Fibroblast of skin of right biceps (primary cell): ENCODE data around the gene SMARCA4.
"Not testable (repeated sequence)": the region's sequence is repeated elsewhere in the genome, so short reads cannot be mapped to it uniquely, and the experiment has no call there.

Experiments used
- DNase-seq: peaks from one replicate; pipeline ENCODE4 v3.0.0-alpha.2; 2013

Gene SMARCA4

DNA sequence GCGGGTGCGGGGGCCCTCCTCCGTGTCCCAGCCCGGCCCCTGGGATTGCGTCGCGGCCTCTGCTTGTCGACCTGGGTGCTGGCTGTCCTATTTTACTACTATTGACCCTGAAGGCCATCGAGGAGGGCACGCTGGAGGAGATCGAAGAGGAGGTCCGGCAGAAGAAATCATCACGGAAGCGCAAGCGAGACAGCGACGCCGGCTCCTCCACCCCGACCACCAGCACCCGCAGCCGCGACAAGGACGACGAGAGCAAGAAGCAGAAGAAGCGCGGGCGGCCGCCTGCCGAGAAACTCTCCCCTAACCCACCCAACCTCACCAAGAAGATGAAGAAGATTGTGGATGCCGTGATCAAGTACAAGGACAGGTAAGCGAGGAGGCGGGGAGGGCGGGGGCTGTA, 80.4 kb downstream of the SMARCA4 start:
- DNase-seq, result no peak

DNA sequence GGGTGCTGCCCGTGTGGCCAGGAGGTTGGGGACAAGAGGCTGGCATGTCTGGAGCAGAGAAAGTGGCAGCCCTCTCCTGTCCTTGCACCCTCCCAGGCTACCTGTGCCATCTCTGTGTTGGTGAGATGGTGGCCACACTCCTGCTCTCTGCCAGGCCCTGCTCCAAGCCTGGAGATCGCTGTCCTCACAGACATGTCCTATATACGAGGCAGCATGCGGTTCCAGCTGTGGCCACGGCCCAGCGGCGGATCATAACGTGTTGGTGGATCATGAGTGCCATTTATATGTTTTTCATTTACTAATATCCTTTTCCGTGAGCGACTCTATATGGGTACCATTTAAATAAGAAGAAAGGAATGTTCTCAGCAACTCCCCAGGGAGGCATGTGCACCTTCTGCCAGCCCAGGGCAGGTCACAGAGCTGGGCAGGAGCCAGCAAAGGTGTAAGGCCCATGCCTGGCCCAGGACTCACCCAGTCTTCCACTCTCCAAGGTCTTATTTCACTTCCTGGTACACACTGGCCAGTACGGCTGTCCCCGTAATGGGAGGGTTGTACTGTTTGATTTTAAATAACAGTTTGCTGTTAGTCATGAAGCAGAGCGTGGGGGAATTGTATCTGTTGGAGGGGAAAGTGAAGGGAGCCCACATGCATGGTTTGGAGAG, 81.3 kb downstream of the SMARCA4 start:
- no peak for DNase-seq

- DNase-seq, result no peak
These were observed 83.6 kb downstream of the SMARCA4 start for GRCh38 chr19:11044431-11044830.

- no peak for DNase-seq
These were observed 84.7 kb downstream of the SMARCA4 start for GRCh38 chr19:11045536-11045935.

- no peak for DNase-seq
These were observed 86.0 kb downstream of the SMARCA4 start for GRCh38 chr19:11046605-11047354.

- no peak for DNase-seq
These were observed 87.0 kb downstream of the SMARCA4 start for GRCh38 chr19:11047866-11048265.

- DNase-seq, result no peak
These were observed 89.7 kb downstream of the SMARCA4 start for GRCh38 chr19:11050323-11051114.

DNA sequence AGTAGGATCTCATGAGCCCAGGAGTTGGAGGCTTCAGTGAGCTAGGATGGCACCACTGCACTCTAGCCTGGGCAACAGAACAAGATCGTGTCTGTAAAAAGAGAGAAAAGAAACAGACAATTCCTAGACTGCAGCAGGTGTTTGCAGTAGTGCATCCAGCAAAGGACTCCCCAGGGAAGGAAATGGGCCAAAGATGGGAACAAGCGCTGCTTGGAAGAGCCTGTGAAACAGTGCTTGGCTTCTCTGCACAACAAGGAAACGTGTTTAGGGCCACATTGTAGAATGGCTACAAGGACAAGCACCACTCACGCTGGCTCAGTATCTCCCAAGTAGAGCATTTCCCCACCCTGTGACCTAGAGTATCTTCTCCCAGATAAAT, 93.0 kb downstream of the SMARCA4 start:
- DNase-seq, result no peak

GRCh38 chr19:11054200-11054599, 93.4 kb downstream of the SMARCA4 start:
- DNase-seq, result no peak

DNA sequence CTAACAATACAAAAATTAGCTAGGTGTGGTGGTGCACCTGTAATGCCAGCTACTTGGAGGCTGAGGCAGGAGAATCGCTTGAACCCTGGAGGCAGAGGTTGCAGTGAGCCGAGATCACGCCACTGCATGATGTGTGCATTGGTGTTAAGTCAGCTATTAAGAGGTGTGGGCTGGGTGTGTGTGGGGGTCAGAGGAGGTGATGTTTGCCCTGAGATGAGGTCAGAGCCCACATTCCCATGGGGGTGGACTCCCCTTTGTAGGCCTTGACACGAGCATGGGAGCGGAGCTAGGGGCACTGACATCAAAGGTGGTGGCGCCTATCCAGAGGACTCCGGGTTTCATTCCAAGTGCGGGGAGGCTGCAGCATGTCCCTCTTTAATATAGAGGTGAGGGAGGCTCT, 93.8 kb downstream of the SMARCA4 start:
- DNase-seq, result no peak

DNA sequence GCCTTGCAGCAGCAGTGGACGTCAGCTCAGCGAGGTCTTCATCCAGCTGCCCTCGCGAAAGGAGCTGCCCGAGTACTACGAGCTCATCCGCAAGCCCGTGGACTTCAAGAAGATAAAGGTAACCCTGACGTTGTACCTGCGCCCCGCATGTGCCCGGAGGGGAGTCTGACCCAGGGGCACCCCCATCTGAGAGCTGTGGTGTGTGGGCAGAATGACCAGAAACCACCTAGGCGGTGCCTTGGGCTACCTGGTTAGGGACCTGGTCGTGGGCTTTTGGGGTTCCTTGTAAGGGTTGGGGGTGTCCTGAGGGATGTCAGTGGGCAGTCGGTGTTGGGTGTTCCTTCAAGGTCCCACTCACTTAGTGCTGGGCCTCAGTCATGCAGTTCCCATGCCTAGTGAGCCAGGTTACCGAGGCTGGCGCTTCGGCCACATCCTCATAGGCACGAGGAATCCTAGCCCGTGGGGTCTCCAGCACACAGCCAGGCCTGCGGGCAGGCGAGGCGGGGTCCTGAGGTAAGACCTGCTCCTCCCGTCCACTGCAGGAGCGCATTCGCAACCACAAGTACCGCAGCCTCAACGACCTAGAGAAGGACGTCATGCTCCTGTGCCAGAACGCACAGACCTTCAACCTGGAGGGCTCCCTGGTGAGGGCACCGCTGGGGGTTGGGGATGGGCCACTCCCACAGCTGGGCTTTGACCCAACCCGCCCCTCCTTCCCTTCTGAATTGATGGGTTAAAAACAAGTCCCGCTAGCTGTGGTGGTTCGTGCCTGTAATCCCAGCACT, 97.6 kb downstream of the SMARCA4 start:
- DNase-seq, result no peak

- no peak for DNase-seq
These were observed 98.9 kb downstream of the SMARCA4 start for GRCh38 chr19:11059511-11060358.

DNA sequence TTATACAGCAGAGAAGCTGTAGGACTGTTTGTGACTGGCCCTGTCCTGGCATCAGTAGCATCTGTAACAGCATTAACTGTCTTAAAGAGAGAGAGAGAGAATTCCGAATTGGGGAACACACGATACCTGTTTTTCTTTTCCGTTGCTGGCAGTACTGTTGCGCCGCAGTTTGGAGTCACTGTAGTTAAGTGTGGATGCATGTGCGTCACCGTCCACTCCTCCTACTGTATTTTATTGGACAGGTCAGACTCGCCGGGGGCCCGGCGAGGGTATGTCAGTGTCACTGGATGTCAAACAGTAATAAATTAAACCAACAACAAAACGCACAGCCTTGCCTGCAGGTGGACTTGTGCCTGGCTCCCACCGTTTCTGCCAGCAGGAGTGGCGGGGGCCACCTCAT, 101.1 kb downstream of the SMARCA4 start:
- DNase-seq, result no peak

DNA sequence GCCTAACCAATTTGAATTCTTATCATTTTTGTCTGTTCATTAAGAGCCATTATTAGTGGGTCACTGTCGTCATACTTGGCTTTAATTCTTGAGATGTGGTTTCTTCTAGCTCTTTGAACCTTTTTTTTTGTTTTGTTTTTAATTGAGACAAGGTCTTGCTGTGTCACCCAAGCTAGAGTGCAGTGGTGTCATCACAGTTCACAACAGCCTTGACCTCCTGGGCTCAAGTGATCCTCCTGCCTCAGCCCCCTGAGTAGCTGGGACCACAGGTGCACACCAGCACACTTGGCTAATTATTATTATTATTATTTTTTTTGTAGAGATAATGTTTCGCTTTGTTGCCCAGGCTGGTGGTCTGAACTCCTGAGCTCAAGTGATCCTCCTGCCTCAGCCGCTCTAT, 102.6 kb downstream of the SMARCA4 start:
- DNase-seq, result no peak

GRCh38 chr19:11064831-11065303, 104.0 kb downstream of the SMARCA4 start:
- DNase-seq, result no peak

- DNase-seq, result no peak
These were observed 105.5 kb downstream of the SMARCA4 start for GRCh38 chr19:11066326-11066725.

DNA sequence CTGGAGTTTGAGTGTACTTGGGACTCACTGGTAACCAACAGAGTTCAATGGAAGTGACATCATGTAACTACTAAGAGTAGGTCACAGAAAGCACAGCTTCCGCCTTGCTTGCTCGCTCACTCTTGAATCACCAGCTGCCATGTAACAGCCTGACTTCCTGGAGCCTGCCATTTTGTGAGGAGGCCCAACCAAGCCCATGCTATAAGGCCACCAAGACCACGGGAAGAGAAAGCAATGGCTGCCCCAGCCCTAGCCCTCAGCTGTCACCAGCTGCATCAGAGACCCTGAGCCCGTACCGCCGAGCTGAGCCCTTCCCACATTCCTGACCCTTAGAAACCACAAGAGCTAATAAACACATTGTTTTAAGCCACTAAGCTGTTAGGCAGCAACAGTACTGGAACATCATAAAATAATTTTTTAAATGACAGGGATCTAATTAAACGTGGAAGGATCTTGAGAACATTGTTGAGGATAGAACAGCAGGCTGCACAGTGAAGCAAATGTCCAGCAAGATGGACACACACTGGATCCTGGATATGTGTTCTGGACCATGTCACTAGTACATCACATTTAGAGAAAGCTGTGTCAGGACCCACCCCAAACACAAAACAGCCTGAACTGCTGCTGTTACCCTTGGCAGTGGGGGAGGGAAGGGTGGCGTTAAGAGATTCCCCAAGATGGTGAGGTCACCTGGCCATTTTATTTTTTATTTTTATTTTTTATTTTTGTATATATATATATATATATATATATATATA, 106.7 kb downstream of the SMARCA4 start:
- DNase-seq, result no peak

GRCh38 chr19:11069561-11069960, 108.7 kb downstream of the SMARCA4 start:
- no peak for DNase-seq

DNA sequence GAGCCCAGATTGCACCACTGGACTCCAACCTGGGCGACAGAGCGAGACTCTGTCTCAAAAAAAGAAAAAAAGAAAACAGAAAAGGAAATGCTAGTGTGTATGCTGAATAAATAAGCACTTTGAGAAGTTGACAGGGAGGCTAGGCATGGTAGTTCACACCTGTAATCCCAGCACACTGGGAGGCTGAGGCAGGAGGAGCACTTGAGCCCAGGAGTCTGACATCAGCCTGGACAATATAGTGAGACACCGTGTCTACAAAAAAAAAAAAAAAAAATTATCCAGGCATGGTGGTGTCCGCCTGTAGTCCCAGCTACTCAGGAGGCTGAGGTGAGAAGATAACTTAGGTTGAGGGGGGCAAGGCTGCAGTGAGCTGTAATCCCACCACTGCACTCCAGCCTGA, 109.3 kb downstream of the SMARCA4 start:
- no peak for DNase-seq

DNA sequence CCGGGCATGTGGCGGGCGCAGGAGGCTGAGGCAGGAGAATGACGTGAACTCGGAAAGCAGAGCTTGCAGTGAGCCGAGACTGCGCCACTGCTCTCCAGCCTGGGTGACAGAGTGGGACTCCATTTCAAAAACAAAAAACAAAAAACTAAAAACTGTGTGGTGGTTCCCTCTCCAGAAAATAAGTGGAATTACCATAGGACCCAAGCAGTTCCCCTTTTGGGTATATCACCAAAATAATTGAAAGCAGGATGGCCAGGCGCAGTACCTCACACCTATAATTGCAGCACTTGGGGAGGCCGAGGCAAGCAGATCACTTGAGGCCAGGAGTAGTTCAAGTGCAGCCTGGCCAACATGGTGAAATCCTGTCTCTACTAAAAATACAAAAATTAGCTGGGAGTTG, 112.7 kb downstream of the SMARCA4 start:
- DNase-seq, result no peak

DNA sequence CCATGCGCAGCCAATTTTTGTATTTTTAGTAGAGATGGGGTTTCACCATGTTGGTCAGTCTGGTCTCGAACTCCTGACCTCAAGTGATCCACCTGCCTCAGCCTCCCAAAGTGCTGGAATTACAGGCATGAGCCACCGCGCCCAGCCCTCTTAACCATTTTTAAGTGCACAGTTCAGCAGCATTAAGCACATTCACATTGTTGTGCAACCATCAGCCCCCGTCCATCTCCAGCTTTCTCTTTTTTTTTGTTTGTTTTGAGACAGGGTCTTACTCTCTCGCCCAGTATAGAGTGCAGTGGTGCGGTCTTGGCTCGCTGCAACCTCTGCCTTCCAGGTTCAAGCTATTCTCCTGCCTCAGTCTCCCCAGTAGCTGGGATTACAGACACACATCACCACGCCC, 116.0 kb downstream of the SMARCA4 start:
- DNase-seq, result not testable (repeated sequence)
